Amniotic epithelial cell (primary cell): Measurements from ENCODE around the gene RPS27A.
A peak's percentile ranks its signal among the peaks of the same experiment; 100 is the strongest.
"Not testable (repeated sequence)": the region's sequence is repeated elsewhere in the genome, so short reads cannot be mapped to it uniquely, and the experiment has no call there.

Experiments
- DNase-seq: peaks from one replicate; pipeline ENCODE4 v3.0.0-alpha.2; 2010; ENCODE audit warnings: low read depth

RPS27A gene

GRCh38 chr2:55239656-55240222, 7.3 kb downstream of the RPS27A start:
- DNase-seq = no peak

GRCh38 chr2:55241582-55241981, 9.1 kb downstream of the RPS27A start:
- DNase-seq = not testable (repeated sequence)

- DNase-seq = no peak
Observed at GRCh38 chr2:55242617-55243016, 10.1 kb downstream of the RPS27A start.

GRCh38 chr2:55245411-55245810, 12.9 kb downstream of the RPS27A start:
- DNase-seq = no peak

DNA sequence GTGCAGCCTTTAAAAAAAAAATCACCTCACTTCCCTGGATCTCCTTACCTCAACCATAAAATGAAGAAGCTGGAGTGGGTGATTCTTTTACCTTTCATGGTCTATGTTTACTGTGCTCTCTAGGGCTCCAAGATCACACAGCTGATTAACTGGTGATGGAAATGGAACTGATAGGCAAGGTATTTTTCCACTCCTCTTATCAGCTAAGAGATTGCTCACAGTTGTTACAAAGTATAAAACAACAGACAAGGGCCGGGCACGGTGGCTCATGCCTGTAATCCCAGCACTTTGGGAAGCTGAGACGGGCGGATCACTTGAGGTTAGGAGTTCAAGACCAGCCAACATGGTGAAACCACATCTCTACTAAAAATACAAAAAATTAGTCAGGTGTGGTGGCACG, 14.5 kb downstream of the RPS27A start:
- DNase-seq = peak; percentile 26

DNA sequence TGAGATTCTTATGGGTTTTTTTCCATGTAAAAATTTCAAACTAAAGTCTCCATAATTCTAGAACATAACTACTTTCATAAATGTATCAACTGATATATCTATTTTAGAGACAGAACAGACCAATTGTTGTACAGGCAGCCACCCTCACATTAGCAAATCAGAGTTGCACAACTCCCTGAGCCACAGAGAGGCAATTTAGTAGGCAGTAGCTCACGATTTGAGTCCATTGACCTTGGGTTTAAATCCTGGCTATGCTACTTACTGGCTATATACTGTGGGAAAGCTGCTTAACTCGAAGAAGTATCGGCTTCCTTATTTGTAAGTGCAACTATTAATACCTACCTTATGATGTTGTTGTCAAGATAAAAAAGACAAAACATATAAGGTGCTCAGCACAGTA, 20.3 kb downstream of the RPS27A start:
- DNase-seq = peak; percentile 79

GRCh38 chr2:55259586-55259985, 27.1 kb downstream of the RPS27A start:
- not testable (repeated sequence) for DNase-seq

DNA sequence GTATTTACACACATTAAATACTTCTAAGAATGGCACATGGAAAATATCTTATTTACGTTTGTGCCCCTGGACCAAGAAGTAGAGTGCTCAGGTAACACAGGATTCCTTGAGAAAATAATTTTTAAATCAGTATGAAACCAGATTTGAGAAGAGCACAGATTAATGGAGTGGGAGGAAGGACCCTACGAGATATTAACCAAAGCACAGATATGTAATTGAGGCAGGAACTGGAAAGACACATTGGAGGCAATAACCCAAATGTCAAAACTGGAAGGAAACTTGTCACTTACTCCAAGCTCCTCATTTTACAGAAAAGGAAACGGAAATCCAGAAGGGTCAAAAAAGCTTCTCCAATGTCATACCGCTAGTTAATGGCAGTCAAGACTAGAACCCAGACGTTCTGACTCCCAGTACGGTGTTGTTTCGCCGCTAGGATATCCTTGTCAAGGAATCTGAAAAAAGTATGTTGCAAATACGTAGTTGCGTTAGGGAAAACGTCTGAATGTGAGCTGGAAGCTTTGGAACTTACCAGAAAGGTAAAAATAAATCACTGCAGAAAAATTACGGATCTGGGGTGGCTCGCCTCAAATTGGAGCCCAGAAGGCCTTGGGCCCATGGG, 35.9 kb downstream of the RPS27A start:
- no peak for DNase-seq

DNA sequence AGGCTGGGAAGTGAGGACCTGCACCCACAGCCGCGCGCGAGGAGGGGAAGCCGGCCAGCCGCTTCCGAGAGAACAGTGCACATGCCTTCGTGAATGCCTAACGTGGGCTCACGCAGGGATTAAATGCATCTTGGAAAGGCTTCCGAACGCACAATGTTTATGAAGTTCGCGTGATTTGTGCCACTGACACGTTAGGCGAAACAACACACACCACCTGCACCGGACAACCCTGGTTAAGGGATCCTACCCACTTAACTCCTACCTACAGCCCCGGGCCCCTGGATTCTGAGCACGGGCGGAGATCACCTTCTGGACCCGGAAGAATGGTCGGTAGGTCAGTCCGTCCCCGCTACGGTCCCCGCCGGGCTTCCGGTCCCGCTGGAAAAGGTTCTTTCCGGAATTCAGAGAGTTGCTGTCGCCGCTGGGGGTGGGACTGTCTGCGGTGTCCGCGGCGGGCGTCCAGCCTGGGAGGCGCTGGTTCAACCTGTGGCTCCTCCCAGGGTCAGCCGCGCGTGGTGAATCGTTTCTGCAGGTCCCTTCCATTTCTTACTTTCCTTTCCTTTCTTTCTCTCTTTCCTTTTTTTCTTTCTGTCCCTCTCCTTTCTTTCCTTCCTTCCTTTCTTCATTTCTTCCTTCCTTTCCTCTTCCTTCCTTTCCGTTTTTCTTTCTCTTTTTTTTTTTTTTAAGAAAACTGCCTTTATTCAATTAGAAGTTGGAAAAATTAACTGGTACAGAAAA, 36.6 kb downstream of the RPS27A start, which contains the start of gene MTIF2:
Gene MTIF2 (minus strand): TSS at position 325 of the 738 bp plus-strand sequence. CDS start 5,373 bp downstream, outside the sequence.
- peak; percentile 92 for DNase-seq

GRCh38 chr2:55269645-55269990, 37.1 kb downstream of the RPS27A start:
- DNase-seq = peak; percentile 20

DNA sequence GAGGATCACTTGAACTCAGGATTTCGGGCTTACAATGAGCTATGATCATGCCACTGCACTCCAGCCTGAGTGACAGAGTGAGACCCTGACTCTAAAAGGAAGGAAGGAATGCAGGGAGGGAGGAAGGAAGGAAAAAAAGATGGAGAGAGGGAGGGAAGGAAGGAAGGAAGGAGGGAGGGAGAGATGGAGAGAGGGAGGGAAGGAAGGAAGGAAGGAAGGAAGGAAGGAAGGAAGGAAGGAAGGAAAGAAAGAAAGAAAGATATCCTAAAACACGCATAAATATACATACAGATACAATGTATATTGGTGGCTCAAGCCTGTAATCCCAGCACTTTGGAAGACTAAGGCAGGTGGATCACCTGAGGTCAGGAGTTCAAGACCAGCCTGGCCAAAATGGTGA, 41.9 kb downstream of the RPS27A start:
- DNase-seq = not testable (repeated sequence)

DNA sequence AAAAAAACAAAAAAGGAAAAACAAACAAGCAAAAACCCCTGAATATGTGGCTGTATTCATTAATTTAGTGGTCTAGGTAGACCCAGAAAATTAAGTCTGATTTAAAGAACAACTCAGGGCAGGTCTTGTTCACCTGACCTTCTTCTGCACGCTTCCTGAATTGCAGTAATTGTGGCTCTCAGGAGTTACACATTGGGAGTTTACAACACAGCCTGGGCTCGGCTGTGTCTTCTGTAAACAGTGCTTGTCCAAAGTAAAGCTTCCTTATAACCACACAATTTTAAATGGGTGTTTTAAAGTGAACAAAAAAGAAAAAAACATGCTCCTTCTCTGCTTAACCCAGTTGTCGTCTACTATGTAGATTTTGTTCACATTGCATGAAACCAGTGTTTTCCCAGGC, 44.8 kb downstream of the RPS27A start:
- no peak for DNase-seq

DNA sequence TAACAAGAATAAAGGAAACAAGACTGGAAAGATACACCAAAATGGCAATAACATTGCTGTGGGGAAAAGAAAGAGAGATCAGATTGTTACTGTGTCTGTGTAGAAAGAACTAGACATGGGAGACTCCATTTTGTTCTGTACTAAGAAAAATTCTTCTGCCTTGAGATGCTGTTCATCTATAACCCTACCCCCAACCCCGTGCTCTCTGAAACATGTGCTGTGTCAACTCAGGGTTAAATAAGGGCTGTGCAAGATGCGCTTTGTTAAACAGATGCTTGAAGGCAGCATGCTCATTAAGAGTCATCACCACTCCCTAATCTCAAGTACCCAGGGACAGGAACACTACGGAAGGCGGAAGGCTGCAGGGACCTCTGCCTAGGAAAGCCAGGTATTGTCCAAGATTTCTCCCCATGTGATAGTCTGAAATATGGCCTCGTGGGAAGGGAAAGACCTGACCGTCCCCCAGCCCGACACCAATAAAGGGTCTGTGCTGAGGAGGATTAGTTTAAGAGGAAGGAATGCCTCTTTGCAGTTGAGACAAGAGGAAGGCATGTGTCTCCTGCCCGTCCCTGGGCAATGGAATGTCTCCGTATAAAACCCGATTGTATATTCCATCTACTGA, 46.8 kb downstream of the RPS27A start:
- not testable (repeated sequence) for DNase-seq

- not testable (repeated sequence) for DNase-seq
Observed at GRCh38 chr2:55279859-55280424, 47.5 kb downstream of the RPS27A start.

GRCh38 chr2:55280851-55281546, 48.5 kb downstream of the RPS27A start:
- not testable (repeated sequence) for DNase-seq

DNA sequence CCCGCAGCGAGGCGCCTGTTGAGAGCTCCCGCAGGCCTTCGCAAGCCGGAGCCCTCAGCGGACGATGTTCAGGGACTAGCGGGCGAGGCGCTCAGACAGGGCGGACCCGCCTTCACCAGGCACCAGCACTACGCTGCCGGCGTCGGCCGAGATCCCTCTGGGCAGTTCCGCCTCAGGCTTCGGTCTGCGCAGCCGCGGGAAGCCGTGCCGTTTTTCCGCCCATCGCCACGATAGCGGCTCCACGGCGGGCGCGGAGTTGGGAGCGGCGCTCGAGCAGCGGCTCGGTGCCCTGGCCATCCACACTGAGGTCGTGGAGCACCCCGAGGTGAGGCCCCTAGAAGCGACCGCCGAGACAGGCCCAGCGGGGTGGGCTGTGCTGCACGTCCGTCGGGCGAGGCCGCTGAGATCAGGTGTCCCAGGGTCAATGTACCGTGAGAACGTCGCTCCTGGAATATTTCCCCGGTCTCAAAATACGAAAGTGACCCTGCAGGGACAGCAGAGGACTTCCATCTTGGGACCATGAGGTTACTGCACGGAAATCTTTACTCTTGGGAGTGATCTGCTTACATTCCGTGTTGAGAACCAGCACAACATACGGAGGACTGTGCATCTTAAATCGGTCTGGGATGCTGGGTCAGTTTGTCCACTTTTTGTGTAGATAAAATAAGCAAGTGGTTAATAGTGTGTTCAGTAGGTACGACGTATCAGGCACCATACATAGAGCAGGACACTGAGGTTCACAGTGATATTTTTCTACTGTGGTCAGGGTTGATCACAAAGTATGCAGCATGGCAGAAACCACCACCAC, 49.8 kb downstream of the RPS27A start:
- DNase-seq = peak; percentile 85

DNA sequence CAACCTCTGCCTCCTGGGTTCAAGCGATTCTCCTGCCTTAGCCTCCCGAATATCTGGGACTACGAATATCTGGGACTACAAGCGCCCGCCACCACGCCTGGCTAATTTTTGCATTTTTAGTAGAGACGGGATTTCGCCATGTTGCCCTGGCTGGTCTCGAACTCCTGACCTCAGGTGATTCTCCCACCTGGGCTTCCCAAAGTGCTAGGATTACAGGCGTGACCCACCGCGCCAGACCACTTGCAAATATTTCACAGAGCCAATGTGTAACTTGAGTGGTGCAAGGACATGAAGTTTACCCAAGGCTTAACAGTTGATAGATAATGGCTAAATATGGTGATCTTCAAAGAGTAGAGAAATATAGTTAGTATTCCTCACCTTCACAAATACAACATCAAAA, 50.6 kb downstream of the RPS27A start:
- no peak for DNase-seq
